ENCODE results near the gene BCL6. TPM values are rescaled to one million over a fixed set of nuclear protein-coding genes. Genes with fewer than 3 reads are reported as not detected.
"Not testable (repeated sequence)": the region's sequence is repeated elsewhere in the genome, so short reads cannot be mapped to it uniquely, and the experiment has no call there.

BCL6 gene
- total RNA-seq, 5 donors from 2014 or later (not counting 1 experiment from before 2014, with no cell fraction given) = 16.8 to 31.1 (median 27.7) TPM

DNA sequence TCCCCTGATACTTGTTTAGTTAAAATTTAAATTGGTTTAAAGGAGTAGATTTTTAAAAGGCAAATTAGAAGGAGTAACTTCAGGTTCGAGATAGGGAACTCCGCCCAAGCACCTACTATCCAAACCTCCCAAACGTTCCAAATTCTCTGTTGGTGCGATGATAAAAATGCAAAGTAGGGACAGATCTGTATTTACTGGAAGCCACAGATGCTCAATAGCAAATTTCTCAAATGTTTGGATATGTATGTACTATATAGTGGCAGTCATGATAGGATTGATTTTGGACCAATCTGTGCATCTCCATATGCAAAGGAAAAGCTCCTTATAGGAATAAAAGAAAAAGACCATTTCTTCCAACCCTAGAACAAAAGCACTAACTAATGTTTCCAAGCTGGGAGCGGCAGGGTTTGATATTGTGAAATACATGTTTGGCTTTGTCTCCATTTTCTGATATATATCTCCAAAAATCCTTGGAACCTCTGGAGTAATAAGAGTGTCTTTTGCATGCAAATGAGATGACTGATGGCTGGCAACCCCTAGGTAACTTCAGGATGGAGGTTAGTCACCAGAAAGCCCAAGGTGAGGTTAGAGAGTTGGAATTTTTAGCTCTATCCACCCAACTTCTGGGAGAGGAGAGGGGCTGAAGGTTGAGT, 58.5 kb downstream of the BCL6 start:
- no peak for DNase-seq
- POLR2A ChIA-PET = no interaction called here
- Mint-ChIP-seq H3K36me3 (no peaks in the 10 kb centered on the region), H3K27me3 (peaks cover 27 to 29% of the 10 kb centered on the region in 2 donors), H3K27ac (no peak overlapping the region), H3K4me1 (no peaks in the 10 kb centered on the region), H3K9me3 (peaks cover 4 to 15% (median 13%) of the 10 kb centered on the region in 3 donors), H3K4me3 (no peak overlapping the region)
- no peaks in the 10 kb centered on the region for H3K9me3 ChIP-seq
- CTCF ChIA-PET = no interaction called here
- H3K4me3 ChIP-seq (ENCODE audit: control insufficient read depth in 1 of 2, extremely low read depth in 1 of 2, low read length in 1 of 2) = no peak overlapping the region
- H3K36me3 ChIP-seq (ENCODE audit: control insufficient read depth in 2 of 2, extremely low read depth in 1 of 2, insufficient read depth in 1 of 2, low read length in 1 of 2) = no peaks in the 10 kb centered on the region
- no peaks in the 10 kb centered on the region for H3K4me1 ChIP-seq (ENCODE audit: control insufficient read depth in 1 of 2, extremely low read depth in 1 of 2, insufficient read depth in 2 of 2, low read length in 2 of 2)
- WGBS (ENCODE audit: insufficient coverage) = no CpG with 5 or more reads among the region's 5 CpGs
- no peak overlapping the region for H3K27ac ChIP-seq (ENCODE audit: low read length)
- H3K27me3 ChIP-seq (replicated peaks in 1 of 2; ENCODE audit: control insufficient read depth in 2 of 2, extremely low read depth in 1 of 2, insufficient read depth in 2 of 2, low read length in 1 of 2) = peaks cover 0 to 9% of the 10 kb centered on the region in 2 experiments
- ATAC-seq (replicated peaks in 1 of 4) = no peak

- ATAC-seq (replicated peaks in 1 of 4) = no peak
- H3K27me3 ChIP-seq (replicated peaks in 1 of 2; ENCODE audit: control insufficient read depth in 2 of 2, extremely low read depth in 1 of 2, insufficient read depth in 2 of 2, low read length in 1 of 2) = peaks cover 0 to 11% of the 10 kb centered on the region in 2 experiments
- POLR2A ChIA-PET = no interaction called here
- Mint-ChIP-seq H3K27me3 (peaks cover 20 to 28% of the 10 kb centered on the region in 2 donors), H3K4me1 (no peaks in the 10 kb centered on the region), H3K27ac (no peak overlapping the region), H3K9me3 (peaks cover 4 to 15% (median 13%) of the 10 kb centered on the region in 3 donors), H3K36me3 (no peaks in the 10 kb centered on the region), H3K4me3 (no peak overlapping the region)
- H3K4me1 ChIP-seq (ENCODE audit: control insufficient read depth in 1 of 2, extremely low read depth in 1 of 2, insufficient read depth in 2 of 2, low read length in 2 of 2) = no peaks in the 10 kb centered on the region
- H3K27ac ChIP-seq (ENCODE audit: low read length) = no peak overlapping the region
- WGBS (ENCODE audit: insufficient coverage) = 97% methylated on average over 3 of the region's 7 CpGs
- no peaks in the 10 kb centered on the region for H3K9me3 ChIP-seq
- H3K36me3 ChIP-seq (ENCODE audit: control insufficient read depth in 2 of 2, extremely low read depth in 1 of 2, insufficient read depth in 1 of 2, low read length in 1 of 2) = no peaks in the 10 kb centered on the region
- CTCF ChIA-PET = no interaction called here
- no peak for DNase-seq
- no peak overlapping the region for H3K4me3 ChIP-seq (ENCODE audit: control insufficient read depth in 1 of 2, extremely low read depth in 1 of 2, low read length in 1 of 2)
Measured at GRCh38 chr3:187685948-187686347, 59.3 kb downstream of the BCL6 start.

GRCh38 chr3:187684880-187685279, 60.4 kb downstream of the BCL6 start:
- no peaks in the 10 kb centered on the region for H3K9me3 ChIP-seq
- H3K27me3 ChIP-seq (replicated peaks in 1 of 2; ENCODE audit: control insufficient read depth in 2 of 2, extremely low read depth in 1 of 2, insufficient read depth in 2 of 2, low read length in 1 of 2) = peaks cover 0 to 14% of the 10 kb centered on the region in 2 experiments
- DNase-seq (no peak), ATAC-seq (replicated peaks in 1 of 4) (no peak)
- H3K36me3 ChIP-seq (ENCODE audit: control insufficient read depth in 2 of 2, extremely low read depth in 1 of 2, insufficient read depth in 1 of 2, low read length in 1 of 2) = no peaks in the 10 kb centered on the region
- H3K27ac Mint-ChIP-seq = no peak overlapping the region
- H3K27me3 Mint-ChIP-seq = peaks cover 26 to 33% of the 10 kb centered on the region in 2 donors
- H3K4me1 ChIP-seq (ENCODE audit: control insufficient read depth in 1 of 2, extremely low read depth in 1 of 2, insufficient read depth in 2 of 2, low read length in 2 of 2) = no peaks in the 10 kb centered on the region
- no peaks in the 10 kb centered on the region for H3K36me3 Mint-ChIP-seq
- no peak overlapping the region for H3K4me3 ChIP-seq (ENCODE audit: control insufficient read depth in 1 of 2, extremely low read depth in 1 of 2, low read length in 1 of 2)
- ChIA-PET POLR2A (no interaction called here), CTCF (interaction anchor here in 1 of 2 donors (0.6 to 0.7 kb wide), 2 partner anchors 1350 to 1924 kb away, joined by 3 to 4 read pairs; no protein-coding TSS in a partner anchor)
- no peak overlapping the region for H3K4me3 Mint-ChIP-seq
- no peaks in the 10 kb centered on the region for H3K4me1 Mint-ChIP-seq
- H3K9me3 Mint-ChIP-seq = peaks cover 4 to 15% (median 13%) of the 10 kb centered on the region in 3 donors
- H3K27ac ChIP-seq (ENCODE audit: low read length) = no peak overlapping the region
- no CpG with 5 or more reads among the region's 2 CpGs for WGBS (ENCODE audit: insufficient coverage)

DNA sequence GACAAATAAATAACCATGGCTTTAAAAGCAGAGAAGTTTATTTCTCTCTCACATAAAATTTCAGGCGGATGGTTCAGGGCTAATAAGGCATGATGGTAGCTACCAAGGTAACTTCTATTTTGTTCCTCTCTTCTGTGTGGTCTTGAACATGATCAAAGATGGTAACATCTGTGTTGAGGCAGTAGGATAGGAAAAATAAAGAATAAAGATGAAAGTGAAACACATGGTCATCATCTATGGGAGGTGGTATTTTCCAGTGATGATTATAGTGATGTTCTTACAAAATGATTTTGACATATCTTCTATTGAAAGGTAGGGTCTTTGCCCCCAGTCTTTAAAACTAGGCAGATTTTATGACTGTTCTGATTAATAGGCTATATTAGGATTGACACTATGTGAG, 60.8 kb downstream of the BCL6 start:
- Mint-ChIP-seq H3K27ac (no peak overlapping the region), H3K27me3 (peaks cover 30 to 33% of the 10 kb centered on the region in 2 donors), H3K36me3 (no peaks in the 10 kb centered on the region), H3K4me3 (no peak overlapping the region), H3K9me3 (peaks cover 4 to 15% (median 13%) of the 10 kb centered on the region in 3 donors), H3K4me1 (peaks cover 0 to 2% (median 0%) of the 10 kb centered on the region in 3 donors)
- no peak overlapping the region for H3K4me3 ChIP-seq (ENCODE audit: control insufficient read depth in 1 of 2, extremely low read depth in 1 of 2, low read length in 1 of 2)
- H3K4me1 ChIP-seq (ENCODE audit: control insufficient read depth in 1 of 2, extremely low read depth in 1 of 2, insufficient read depth in 2 of 2, low read length in 2 of 2) = no peaks in the 10 kb centered on the region
- peaks cover 0 to 17% of the 10 kb centered on the region in 2 experiments for H3K27me3 ChIP-seq (replicated peaks in 1 of 2; ENCODE audit: control insufficient read depth in 2 of 2, extremely low read depth in 1 of 2, insufficient read depth in 2 of 2, low read length in 1 of 2)
- ChIA-PET CTCF (interaction anchor here (0.6 to 1.5 kb wide), 4 partner anchors 346 to 1923 kb away, joined by 3 to 10 read pairs (median 4); no protein-coding TSS in a partner anchor), POLR2A (interaction anchor here in 1 of 2 donors (0.7 kb wide), 1 partner anchor 377 kb away, joined by 3 read pairs; no protein-coding TSS in a partner anchor)
- WGBS (ENCODE audit: insufficient coverage) = no CpG with 5 or more reads among the region's 1 CpG
- DNase-seq (no peak), ATAC-seq (replicated peaks in 1 of 4) (no peak)
- no peak overlapping the region for H3K27ac ChIP-seq (ENCODE audit: low read length)
- H3K9me3 ChIP-seq = no peaks in the 10 kb centered on the region
- H3K36me3 ChIP-seq (ENCODE audit: control insufficient read depth in 2 of 2, extremely low read depth in 1 of 2, insufficient read depth in 1 of 2, low read length in 1 of 2) = no peaks in the 10 kb centered on the region

DNA sequence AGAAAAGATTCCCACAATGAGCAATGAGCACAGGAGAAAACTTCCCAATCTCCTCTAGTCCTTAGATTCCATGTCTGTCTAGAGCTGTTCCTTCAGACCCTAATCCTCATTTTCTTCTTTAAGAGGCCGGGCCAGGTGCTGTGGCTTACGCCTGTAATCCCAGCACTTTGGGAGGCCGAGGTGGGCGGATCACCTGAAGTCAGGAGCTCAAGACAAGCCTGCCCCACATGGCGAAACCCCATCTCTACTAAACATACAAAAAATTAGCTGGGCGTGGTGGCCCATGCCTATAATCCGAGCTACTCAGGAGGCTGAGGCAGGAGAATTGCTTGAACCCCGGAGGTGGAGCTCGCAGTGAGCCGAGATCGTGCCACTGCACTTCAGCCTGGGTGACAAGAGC, 63.5 kb downstream of the BCL6 start:
- H3K27ac Mint-ChIP-seq; ATAC-seq (replicated peaks in 1 of 4); H3K27ac ChIP-seq (ENCODE audit: low read length); H3K4me3 ChIP-seq (ENCODE audit: control insufficient read depth in 1 of 2, extremely low read depth in 1 of 2, low read length in 1 of 2); H3K4me1 ChIP-seq (ENCODE audit: control insufficient read depth in 1 of 2, extremely low read depth in 1 of 2, insufficient read depth in 2 of 2, low read length in 2 of 2); H3K4me1 Mint-ChIP-seq; H3K9me3 ChIP-seq; H3K36me3 Mint-ChIP-seq; DNase-seq; H3K36me3 ChIP-seq (ENCODE audit: control insufficient read depth in 2 of 2, extremely low read depth in 1 of 2, insufficient read depth in 1 of 2, low read length in 1 of 2); H3K4me3 Mint-ChIP-seq; POLR2A ChIA-PET: not testable (repeated sequence)
- H3K27me3 Mint-ChIP-seq = peaks cover 35 to 40% of the 10 kb centered on the region in 2 donors
- H3K27me3 ChIP-seq (replicated peaks in 1 of 2; ENCODE audit: control insufficient read depth in 2 of 2, extremely low read depth in 1 of 2, insufficient read depth in 2 of 2, low read length in 1 of 2) = peaks cover 0 to 12% of the 10 kb centered on the region in 2 experiments
- CTCF ChIA-PET = interaction anchor here (0.6 to 7.9 kb wide), 5 partner anchors 10 to 368 kb away, joined by 3 to 198 read pairs (median 8); no protein-coding TSS in a partner anchor
- 73% methylated on average over 8 of the region's 11 CpGs for WGBS (ENCODE audit: insufficient coverage)
- H3K9me3 Mint-ChIP-seq = peaks cover 4 to 14% (median 12%) of the 10 kb centered on the region in 3 donors

- H3K4me1 ChIP-seq (ENCODE audit: control insufficient read depth in 1 of 2, extremely low read depth in 1 of 2, insufficient read depth in 2 of 2, low read length in 2 of 2) = no peaks in the 10 kb centered on the region
- WGBS (ENCODE audit: insufficient coverage) = 50% methylated on average over 2 of the region's 7 CpGs
- no peak overlapping the region for H3K27ac ChIP-seq (ENCODE audit: low read length)
- no peak overlapping the region for H3K4me3 Mint-ChIP-seq
- H3K27me3 Mint-ChIP-seq = peaks cover 41 to 44% of the 10 kb centered on the region in 2 donors
- DNase-seq = peak in 34 of 35 experiments; percentile 6 to 75 (median 48)
- H3K27me3 ChIP-seq (replicated peaks in 1 of 2; ENCODE audit: control insufficient read depth in 2 of 2, extremely low read depth in 1 of 2, insufficient read depth in 2 of 2, low read length in 1 of 2) = peaks cover 0 to 12% of the 10 kb centered on the region in 2 experiments
- peak; percentile 42 to 57 (median 53) for ATAC-seq (replicated peaks in 1 of 4)
- CTCF ChIA-PET = interaction anchor here (0.5 to 7.9 kb wide), 38 partner anchors 9 to 1889 kb away, joined by 3 to 198 read pairs (median 5); partner anchors contain the start of gene RTP4 (in 1 of the 2)
- no peak overlapping the region for H3K27ac Mint-ChIP-seq
- no peaks in the 10 kb centered on the region for H3K9me3 Mint-ChIP-seq
- peaks cover 0 to 2% (median 0%) of the 10 kb centered on the region in 3 donors for H3K4me1 Mint-ChIP-seq
- H3K9me3 ChIP-seq = no peaks in the 10 kb centered on the region
- H3K36me3 Mint-ChIP-seq = no peaks in the 10 kb centered on the region
- POLR2A ChIA-PET = interaction anchor here in 1 of 2 donors (0.6 kb wide), 1 partner anchor 225 kb away, joined by 3 read pairs; no protein-coding TSS in a partner anchor
- no peaks in the 10 kb centered on the region for H3K36me3 ChIP-seq (ENCODE audit: control insufficient read depth in 2 of 2, extremely low read depth in 1 of 2, insufficient read depth in 1 of 2, low read length in 1 of 2)
- no peak overlapping the region for H3K4me3 ChIP-seq (ENCODE audit: control insufficient read depth in 1 of 2, extremely low read depth in 1 of 2, low read length in 1 of 2)
Measured at GRCh38 chr3:187679638-187680396, 65.5 kb downstream of the BCL6 start.
